ENCODE results near the gene SLC17A2.

GRCh38 chr6:25883536-25883935 is 47.0 kb downstream of the SLC17A2 start:
- TF ChIP-seq CTCF (IDR thresholded peaks at IDR 0.05; ENCODE audit: low read length) (no peak), EZH2 (optimal IDR thresholded peaks at IDR 0.05; ENCODE audit: low read depth, low read length) (no peak), EZH2phosphoT487 (IDR thresholded peaks at IDR 0.05; ENCODE audit: low read length) (no peak)
